Measurements from ENCODE around the gene CCDC188. TPM values are rescaled to one million over a fixed set of nuclear protein-coding genes. Genes with fewer than 3 reads are reported as not detected.

CCDC188 gene
- total RNA-seq, 1 donor from 2014 or later, result 0.30 TPM

GRCh38 chr22:20156611-20157429, 6.0 kb upstream of the CCDC188 start:
- ATAC-seq (ENCODE audit: poor library complexity) (peak; percentile 90), DNase-seq (peak; percentile 89)
- intact Hi-C loops (cut with DNase I), result loop anchor here (1.0 to 5.0 kb wide), 2 partner anchors 110 to 128 kb away; partner anchors contain the start of gene RTN4R

- no peak for DNase-seq
- intact Hi-C loops (cut with DNase I), result loop anchor here (5.0 kb wide), 1 partner anchor 111 kb away; the partner anchor contains the start of gene RTN4R
- no peak for ATAC-seq (ENCODE audit: poor library complexity)
These were observed 5.2 kb upstream of the CCDC188 start for GRCh38 chr22:20156042-20156389.

GRCh38 chr22:20155330-20156041, 4.6 kb upstream of the CCDC188 start:
- intact Hi-C loops (cut with DNase I), result loop anchor here (5.0 kb wide), 1 partner anchor 112 kb away; the partner anchor contains the start of gene RTN4R
- DNase-seq (peak; percentile 71), ATAC-seq (ENCODE audit: poor library complexity) (peak; percentile 21)

- no peak for ATAC-seq (ENCODE audit: poor library complexity)
- intact Hi-C loops (cut with DNase I), result loop anchor here (5.0 kb wide), 1 partner anchor 113 kb away; the partner anchor contains the start of gene RTN4R
- no peak for DNase-seq
These were observed 3.8 kb upstream of the CCDC188 start for GRCh38 chr22:20154602-20155187.

GRCh38 chr22:20153945-20154344, 3.1 kb upstream of the CCDC188 start:
- intact Hi-C loops (cut with DNase I), result no loop called here
- no peak for DNase-seq
- ATAC-seq (ENCODE audit: poor library complexity), result no peak

GRCh38 chr22:20152464-20152890, 1.6 kb upstream of the CCDC188 start:
- no peak for DNase-seq
- ATAC-seq (ENCODE audit: poor library complexity), result no peak
- intact Hi-C loops (cut with DNase I), result no loop called here

- DNase-seq, result no peak
- intact Hi-C loops (cut with DNase I), result no loop called here
- no peak for ATAC-seq (ENCODE audit: poor library complexity)
These were observed 377 bp upstream of the CCDC188 start for GRCh38 chr22:20151276-20151588.

GRCh38 chr22:20149257-20150250, 1.3 kb downstream of the CCDC188 start:
- intact Hi-C loops (cut with DNase I), result no loop called here
- ATAC-seq (ENCODE audit: poor library complexity), result no peak

GRCh38 chr22:20148414-20148813, 2.4 kb downstream of the CCDC188 start:
- ATAC-seq (ENCODE audit: poor library complexity), result no peak
- no peak for DNase-seq
- intact Hi-C loops (cut with DNase I), result no loop called here

More at GRCh38 chr22:20149257-20150250, 1.3 kb downstream of the CCDC188 start:
- no peak for DNase-seq

GRCh38 chr22:20147237-20147988, 3.4 kb downstream of the CCDC188 start:
- intact Hi-C loops (cut with DNase I), result no loop called here
- ATAC-seq (ENCODE audit: poor library complexity) (no peak), DNase-seq (no peak)

- intact Hi-C loops (cut with DNase I), result no loop called here
- no peak for ATAC-seq (ENCODE audit: poor library complexity)
These were observed 4.1 kb downstream of the CCDC188 start for GRCh38 chr22:20146777-20147176.

GRCh38 chr22:20145832-20146223, 5.0 kb downstream of the CCDC188 start:
- no peak for ATAC-seq (ENCODE audit: poor library complexity)

More at GRCh38 chr22:20146777-20147176, 4.1 kb downstream of the CCDC188 start:
- no peak for DNase-seq

GRCh38 chr22:20145206-20145831, 5.5 kb downstream of the CCDC188 start:
- ATAC-seq (ENCODE audit: poor library complexity), result no peak
- intact Hi-C loops (cut with DNase I), result no loop called here
- DNase-seq, result no peak

More at GRCh38 chr22:20145832-20146223, 5.0 kb downstream of the CCDC188 start:
- intact Hi-C loops (cut with DNase I), result no loop called here
- no peak for DNase-seq

- intact Hi-C loops (cut with DNase I), result no loop called here
- ATAC-seq (ENCODE audit: poor library complexity) (no peak), DNase-seq (no peak)
These were observed 6.8 kb downstream of the CCDC188 start for GRCh38 chr22:20143883-20144665.

GRCh38 chr22:20142711-20143621, 7.9 kb downstream of the CCDC188 start:
- ATAC-seq (ENCODE audit: poor library complexity) (no peak), DNase-seq (no peak)
- intact Hi-C loops (cut with DNase I), result no loop called here
